Psoas muscle (tissue), 8 donors: ENCODE measurements around the gene GNAI3. TPM values are rescaled to one million over a fixed set of nuclear protein-coding genes. Genes with fewer than 3 reads are reported as not detected.

Source experiments
- ATAC-seq, 4 donors: fragments of 200-7000 bp; cut with Tn5 transposase; one replicate each; pipeline ENCODE4 v1.9.1; 2020; ENCODE audit warnings: moderate library complexity in 3 of 4, mild to moderate bottlenecking in 2 of 4
- DNase-seq, 2 donors: peaks; one replicate each; pipeline ENCODE4 v3.0.0-alpha.2; 2020
- H3K27ac ChIP-seq: fragments of 200-600 bp; one replicate; pipeline ENCODE4 v1.8.0; 2022
- H3K27me3 ChIP-seq, 3 donors: fragments of 200-600 bp in 1 of 3; one replicate each; pipeline versions ENCODE4 v1.6.1 to v1.8.0; 2013 to 2022; ENCODE audit warnings: low read length in 2 of 3, mild to moderate bottlenecking in 2 of 3, moderate library complexity in 1 of 3; ENCODE audit not compliant: insufficient read depth in 3 of 3
- H3K36me3 ChIP-seq, 2 donors: fragments of 200-600 bp in 1 of 2; one replicate each; pipeline versions ENCODE4 v1.6.1 to v1.8.0; 2013 to 2022; ENCODE audit warnings: low read depth in 1 of 2, mild to moderate bottlenecking in 1 of 2, moderate library complexity in 1 of 2; ENCODE audit not compliant: insufficient read depth in 1 of 2
- H3K4me1 ChIP-seq: fragments of 200-600 bp; one replicate; pipeline ENCODE4 v1.8.0; 2022
- H3K4me3 ChIP-seq: fragments of 200-600 bp; one replicate; pipeline ENCODE4 v1.8.0; 2022; ENCODE audit warnings: mild to moderate bottlenecking
- H3K9me3 ChIP-seq: fragments of 200-600 bp; one replicate; pipeline ENCODE4 v1.8.0; 2022
- CTCF ChIP-seq: fragments of 200-600 bp; IDR thresholded peaks from one replicate; pipeline ENCODE4 v1.8.0; 2022; ENCODE audit warnings: antibody characterized with exemption
- WGBS, 3 donors: extraction: QIAGEN DNeasy Blood & Tissue Kit; methylation state at CpG; one replicate each; pipeline versions ENCODE4 v1.1.6 to v1.1.7; 2013; 5-methylcytosine and 5-hydroxymethylcytosine counted together
- intact Hi-C, 2 donors: fragments of 100-400 bp; cut with DNase I; formaldehyde crosslinking; loops; one replicate each; pipeline versions ENCODE4 v1.11.0 to v1.14.2; 2022
- polyA plus RNA-seq, 3 donors: library from polyadenylated mRNA; stranded (reverse); fragments of 200-250 nt; gene quantifications; one replicate each; pipeline ENCODE4 v1.2.3, GENCODE V29; 2013
- total RNA-seq, 4 donors: library from RNA; stranded (reverse); fragmentation: NEBNext Ultra II Directional in 2 of 4; extraction: Animal tissue kit (Norgen Biotek cat#: 25700) in 2 of 4; gene quantifications; one replicate each; pipeline versions ENCODE4 v1.2.1 to v1.2.4, GENCODE V29; 2021 to 2023
- donor health status: healthy with polysubstance abuse.
- donor health status: DM: no; HTN: no; CAD: no; lungs with moderate emphysema.
- donor health status: Bipolar disorder and iron deficiency.
- donor health status: healthy.
- donor health status: DM: yes; HTN: yes; CAD: no.
- donor health status: DM: no; HTN: no; CAD: no.
- donor health status: DM: no; HTN: no; CAD: no.
- donor health status: DM: yes; HTN: yes; CAD: no.

Gene GNAI3
- total and polyA plus RNA-seq, 7 donors, result 0.96 to 2.9 (median 1.7) TPM

GRCh38 chr1:109535971-109536491 lies 12.4 kb upstream of the GNAI3 start:
- intact Hi-C loops, result no loop called here
- Histone ChIP-seq H3K27ac (peak overlapping the region; percentile 85), H3K4me1 (peaks cover 53% of the 10 kb centered on the region), H3K4me3 (peak overlapping the region; percentile 30), H3K9me3 (no peaks in the 10 kb centered on the region), H3K27me3 (no peaks in the 10 kb centered on the region), H3K36me3 (no peaks in the 10 kb centered on the region)
- peak; percentile 45 to 84 for DNase-seq
- peak; percentile 73 to 79 (median 76) for ATAC-seq
- 18 to 27% (median 24%) methylated on average over 5 of the region's 5 CpGs for WGBS, 3 donors
- TF ChIP-seq CTCF, result no peak

GRCh38 chr1:109537450-109538178 lies 10.8 kb upstream of the GNAI3 start:
- 72 to 82% (median 75%) methylated on average over 9 of the region's 9 CpGs for WGBS, 3 donors
- Histone ChIP-seq H3K27ac (no peak overlapping the region), H3K4me3 (no peak overlapping the region), H3K36me3 (no peaks in the 10 kb centered on the region), H3K9me3 (no peaks in the 10 kb centered on the region), H3K4me1 (peaks cover 43% of the 10 kb centered on the region), H3K27me3 (no peaks in the 10 kb centered on the region)
- DNase-seq, result peak in 1 of 2 donors; percentile 53
- TF ChIP-seq CTCF, result no peak
- ATAC-seq, result no peak
- intact Hi-C loops, result no loop called here

- intact Hi-C loops, result no loop called here
- 91 to 94% (median 93%) methylated on average over 9 of the region's 9 CpGs for WGBS, 3 donors
These were observed 9.4 kb upstream of the GNAI3 start for GRCh38 chr1:109538827-109539555.

GRCh38 chr1:109539676-109540075 lies 8.7 kb upstream of the GNAI3 start, which contains the start of gene GPR61:
GPR61 (plus strand) TSS chr1:109539872; CDS start chr1:109543023, 3,151 bp downstream.
- intact Hi-C loops, result no loop called here
- Histone ChIP-seq H3K27me3 (no peaks in the 10 kb centered on the region), H3K9me3 (no peaks in the 10 kb centered on the region), H3K4me1 (peaks cover 34% of the 10 kb centered on the region), H3K27ac (no peak within 1 kb of the TSS), H3K36me3 (no peaks in the 10 kb centered on the region), H3K4me3 (no peak within 1 kb of the TSS)
- WGBS, 3 donors, result 56 to 63% (median 62%) methylated on average over 7 of the region's 7 CpGs
- no peak for TF ChIP-seq CTCF
- DNase-seq (no peak), ATAC-seq (no peak)

More at GRCh38 chr1:109538827-109539555, 9.4 kb upstream of the GNAI3 start:
- DNase-seq, result no peak
- Histone ChIP-seq H3K36me3 (no peaks in the 10 kb centered on the region), H3K4me1 (peaks cover 38% of the 10 kb centered on the region), H3K4me3 (no peak overlapping the region), H3K27me3 (no peaks in the 10 kb centered on the region), H3K27ac (no peak overlapping the region), H3K9me3 (no peaks in the 10 kb centered on the region)
- no peak for ATAC-seq
- TF ChIP-seq CTCF, result no peak
